GM21825 (cell line): Measurements from ENCODE around the gene KCNG3.
"Not testable (repeated sequence)": the region's sequence is repeated elsewhere in the genome, so short reads cannot be mapped to it uniquely, and the experiment has no call there.

Experiments used
- ATAC-seq: cut with Tn5 transposase; IDR thresholded peaks from one replicate; pipeline ENCODE4 v1.9.1; 2021; ENCODE audit warnings: mild to moderate bottlenecking, moderate library complexity; ENCODE audit not compliant: unreplicated experiment

KCNG3 gene

DNA sequence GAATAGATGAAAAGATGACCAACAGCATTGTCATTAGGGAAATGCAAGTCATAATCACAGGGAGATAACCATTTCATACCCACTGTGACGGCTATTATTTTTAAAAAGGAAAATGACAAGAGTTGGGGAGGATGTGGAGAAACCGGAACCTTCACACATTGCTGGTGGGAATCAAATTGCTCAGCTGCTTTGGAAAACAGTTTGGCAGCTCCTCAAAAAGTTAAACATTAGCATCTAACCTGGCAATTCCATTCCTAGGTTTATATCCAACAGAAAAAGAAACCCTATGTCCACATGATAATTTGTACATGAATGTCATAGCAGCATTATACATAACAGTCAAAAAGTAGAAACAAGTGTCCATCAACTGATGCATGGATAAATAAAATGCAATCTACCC is 58.2 kb downstream of the KCNG3 start:
- ATAC-seq = no peak

DNA sequence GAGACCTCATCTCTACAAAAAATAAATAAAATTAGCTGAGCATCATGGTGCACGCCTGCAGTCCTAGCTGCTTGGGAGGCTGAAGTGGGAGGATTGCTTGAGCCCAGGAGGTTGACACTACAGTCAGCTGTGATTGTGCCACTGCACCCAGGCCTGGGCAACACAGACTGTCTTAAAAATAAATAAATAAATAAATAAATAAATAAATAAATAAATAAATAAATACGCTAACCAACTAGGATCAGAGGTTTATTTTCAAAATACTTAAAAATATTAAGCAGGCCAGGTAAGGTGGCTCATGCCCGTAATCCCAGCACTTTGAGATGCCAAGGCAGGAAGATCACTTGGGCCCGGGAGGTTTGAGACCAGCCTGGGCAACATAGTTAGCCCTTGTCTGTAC is 63.6 kb downstream of the KCNG3 start:
- no peak for ATAC-seq

DNA sequence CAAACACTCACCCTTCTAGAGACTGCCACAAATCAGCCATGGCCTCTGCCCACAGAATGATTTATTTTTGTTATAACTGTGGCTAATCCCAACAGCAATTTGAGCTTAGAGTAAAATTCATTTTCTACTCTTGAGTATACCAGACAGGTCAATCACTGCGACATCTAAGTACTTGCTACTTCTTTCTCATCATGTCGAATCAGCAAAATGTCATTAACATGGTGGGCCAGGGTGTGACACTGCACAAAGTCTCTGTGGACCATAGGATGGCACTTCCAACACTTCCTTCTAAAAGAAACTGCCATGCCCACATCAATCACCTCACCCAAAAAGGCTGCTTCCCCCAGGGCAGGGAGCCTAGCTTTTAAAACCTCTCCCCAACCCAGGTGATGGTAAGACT is 64.4 kb downstream of the KCNG3 start:
- no peak for ATAC-seq

GRCh38 chr2:42425697-42426096 is 68.1 kb downstream of the KCNG3 start:
- ATAC-seq = no peak

DNA sequence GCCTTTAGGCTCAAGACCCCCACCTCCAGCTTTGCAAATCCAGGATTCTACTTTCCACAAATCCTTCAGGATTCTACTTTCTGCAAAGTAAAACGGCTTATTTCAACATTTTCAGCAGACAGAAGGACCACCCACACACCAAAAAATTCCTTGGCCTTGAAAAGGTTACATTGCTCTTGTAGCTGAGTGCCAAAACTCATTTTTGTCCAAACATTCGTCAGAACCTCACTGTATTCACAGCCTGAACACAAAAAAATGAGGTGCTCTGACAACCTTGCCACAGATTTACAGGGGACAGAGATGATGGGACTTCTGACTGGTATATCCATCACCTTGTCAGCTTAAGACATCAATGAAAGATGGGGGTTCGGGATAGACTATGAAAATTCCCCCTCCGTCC is 69.7 kb downstream of the KCNG3 start:
- no peak for ATAC-seq

GRCh38 chr2:42421601-42422239 is 72.1 kb downstream of the KCNG3 start:
- no peak for ATAC-seq

DNA sequence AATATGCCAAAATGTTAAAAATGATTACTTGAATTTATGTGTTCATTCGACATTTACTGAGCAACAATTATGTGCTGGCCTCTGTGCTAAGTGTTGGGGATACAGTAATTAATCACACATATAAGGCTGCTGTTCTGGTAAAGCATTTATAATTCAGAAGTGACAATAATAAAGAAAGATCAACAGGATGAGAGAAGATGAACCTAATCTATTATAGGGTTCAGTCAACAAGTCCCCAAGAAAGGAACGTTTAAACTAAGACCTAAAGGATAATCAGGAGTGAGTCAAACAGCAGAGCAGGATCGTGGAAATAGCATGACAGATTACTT is 72.7 kb downstream of the KCNG3 start:
- no peak for ATAC-seq

- no peak for ATAC-seq
Observed at GRCh38 chr2:42414648-42415047, 79.1 kb downstream of the KCNG3 start.

- ATAC-seq = no peak
Observed at GRCh38 chr2:42414158-42414557, 79.6 kb downstream of the KCNG3 start.

DNA sequence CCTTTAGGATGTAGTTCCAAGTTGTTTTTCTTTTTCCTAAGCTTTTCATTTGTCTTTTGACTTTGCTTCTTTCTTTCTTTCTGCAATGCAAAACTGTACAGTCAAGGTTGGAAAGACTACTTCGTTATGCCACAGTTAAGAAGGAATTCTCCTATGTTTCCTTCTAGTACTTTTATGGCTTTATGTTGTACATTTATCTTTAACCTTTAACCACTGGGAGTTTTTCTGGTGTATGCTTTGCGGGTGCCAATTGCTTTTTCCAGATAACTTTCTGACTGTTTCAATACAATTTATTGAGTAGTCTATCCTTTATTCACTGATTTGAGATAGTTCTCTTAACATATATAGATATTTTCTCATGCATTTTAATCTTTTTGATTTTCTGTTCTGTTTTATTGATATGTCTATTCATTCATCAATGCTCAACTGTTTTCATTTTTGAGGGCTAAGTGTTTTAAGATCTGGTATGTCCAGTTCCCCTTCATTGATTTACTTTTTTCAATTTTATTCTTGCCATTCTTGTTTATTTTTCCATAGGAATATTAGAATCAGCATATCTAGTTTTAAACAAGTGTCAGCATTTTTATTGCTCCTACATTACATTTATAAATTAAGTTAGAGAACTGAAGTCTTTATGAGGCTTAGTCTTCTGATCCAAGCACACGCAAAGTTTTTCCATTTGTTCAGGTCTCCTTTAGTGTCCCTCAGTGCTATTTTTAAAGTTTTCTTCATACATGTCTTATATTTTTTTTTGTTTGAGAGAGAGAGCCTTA is 82.9 kb downstream of the KCNG3 start:
- no peak for ATAC-seq

GRCh38 chr2:42408009-42408408 is 85.8 kb downstream of the KCNG3 start:
- no peak for ATAC-seq

- no peak for ATAC-seq
Observed at GRCh38 chr2:42407476-42407875, 86.3 kb downstream of the KCNG3 start.

GRCh38 chr2:42404676-42405075 is 89.1 kb downstream of the KCNG3 start:
- no peak for ATAC-seq

- no peak for ATAC-seq
Observed at GRCh38 chr2:42401773-42402172, 92.0 kb downstream of the KCNG3 start.

DNA sequence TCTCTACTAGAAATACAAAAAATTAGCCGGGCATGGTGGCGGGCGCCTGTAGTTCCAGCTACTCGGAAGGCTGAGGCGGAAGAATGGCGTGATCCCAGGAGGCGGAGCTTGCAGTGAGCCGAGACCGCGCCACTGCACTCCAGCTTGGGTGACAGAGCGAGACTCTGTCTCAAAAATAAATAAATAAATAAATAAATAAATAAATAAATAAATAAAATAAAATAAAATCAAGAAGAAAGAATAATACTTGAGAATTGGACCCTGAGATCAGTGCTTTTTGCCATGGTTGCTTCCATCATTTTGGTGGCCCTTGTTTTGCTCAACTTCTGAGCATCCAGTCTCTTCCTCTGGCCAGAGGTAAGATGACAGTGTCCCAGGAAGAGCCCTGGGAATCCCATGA is 95.7 kb downstream of the KCNG3 start:
- ATAC-seq = not testable (repeated sequence)

DNA sequence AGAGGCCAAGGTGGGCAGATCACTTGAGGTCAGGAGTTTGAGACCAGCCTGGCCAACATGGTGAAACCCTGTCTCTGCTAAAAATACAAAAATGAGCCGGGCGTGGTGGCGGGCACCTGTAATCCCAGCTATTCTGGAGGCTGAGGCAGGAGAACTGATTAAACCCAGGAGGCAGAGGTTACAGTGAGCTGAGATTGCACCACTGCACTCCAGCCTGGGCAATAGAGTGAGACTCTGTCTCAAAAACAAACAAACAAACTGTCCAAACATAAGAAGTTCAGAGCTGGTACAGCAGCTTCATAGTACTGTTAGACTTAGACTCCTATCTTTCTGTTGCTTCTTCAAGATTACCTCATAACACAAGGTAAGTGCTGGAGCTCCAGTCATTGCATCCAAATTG is 100.5 kb downstream of the KCNG3 start:
- not testable (repeated sequence) for ATAC-seq

- ATAC-seq = no peak
Observed at GRCh38 chr2:42392191-42392590, 101.6 kb downstream of the KCNG3 start.
